ENCODE results near the gene ADRA2B. TPM values are rescaled to one million over a fixed set of nuclear protein-coding genes. Genes with fewer than 3 reads are reported as not detected.

ADRA2B gene
- total RNA-seq, 1 experiment from 2014 or later = 4.7 TPM

DNA sequence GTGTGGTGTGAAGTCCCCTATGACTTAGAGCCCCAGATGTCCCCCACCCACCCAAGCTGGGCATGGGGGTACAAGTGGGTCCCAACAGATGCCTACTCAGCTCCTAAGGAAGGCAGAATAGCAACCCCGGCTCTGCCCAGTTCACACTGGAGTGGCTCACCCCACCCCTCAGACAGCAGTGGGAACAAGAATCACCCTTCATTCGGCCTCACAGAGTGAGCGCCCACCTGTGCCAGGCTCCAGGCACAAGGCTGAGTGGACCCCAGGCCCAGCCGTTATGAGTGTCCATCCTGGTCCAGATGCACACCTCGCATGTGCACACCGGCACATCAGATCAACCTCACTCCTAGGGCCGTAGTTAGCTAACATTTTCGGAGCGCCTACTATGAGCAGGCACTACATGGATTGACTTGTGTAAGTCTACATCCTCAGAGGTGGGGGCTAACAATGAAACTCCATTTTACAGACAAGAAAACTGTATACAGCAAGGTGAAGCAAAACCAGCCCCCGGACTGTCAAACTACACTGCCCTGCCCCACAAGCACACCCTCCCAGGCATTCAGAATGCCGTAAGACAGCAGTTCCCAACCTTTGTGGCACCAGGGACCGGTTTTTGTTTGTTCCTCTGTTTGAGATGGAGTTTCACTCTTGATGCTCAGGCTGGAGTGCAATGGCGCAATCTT is 24.7 kb upstream of the ADRA2B start:
- ATAC-seq (no peak), DNase-seq (ENCODE audit: low spot score) (no peak)
- TF ChIP-seq ZBTB21 (CRISPR knock-in tag; IDR thresholded peaks at IDR 0.05; ENCODE audit: borderline replicate concordance) (no peak), ZNF138 (CRISPR knock-in tag; conservative IDR thresholded peaks at IDR 0.05) (no peak), ATF1 (CRISPR knock-in tag; IDR thresholded peaks at IDR 0.05) (no peak), RORB (CRISPR knock-in tag; IDR thresholded peaks at IDR 0.05) (no peak), TP53 (CRISPR knock-in tag; IDR thresholded peaks at IDR 0.05) (no peak), NR3C1 (CRISPR knock-in tag; conservative IDR thresholded peaks at IDR 0.05; ENCODE audit: low read depth) (no peak), ZNF317 (CRISPR knock-in tag; IDR thresholded peaks at IDR 0.05; ENCODE audit: borderline replicate concordance, low read depth) (no peak), CREB1 (CRISPR knock-in tag; IDR thresholded peaks at IDR 0.05) (no peak), NFATC4 (CRISPR knock-in tag; IDR thresholded peaks at IDR 0.05) (no peak), ZNF671 (CRISPR knock-in tag; IDR thresholded peaks at IDR 0.05) (no peak)
- TF ChIP-seq, protein P1, sequence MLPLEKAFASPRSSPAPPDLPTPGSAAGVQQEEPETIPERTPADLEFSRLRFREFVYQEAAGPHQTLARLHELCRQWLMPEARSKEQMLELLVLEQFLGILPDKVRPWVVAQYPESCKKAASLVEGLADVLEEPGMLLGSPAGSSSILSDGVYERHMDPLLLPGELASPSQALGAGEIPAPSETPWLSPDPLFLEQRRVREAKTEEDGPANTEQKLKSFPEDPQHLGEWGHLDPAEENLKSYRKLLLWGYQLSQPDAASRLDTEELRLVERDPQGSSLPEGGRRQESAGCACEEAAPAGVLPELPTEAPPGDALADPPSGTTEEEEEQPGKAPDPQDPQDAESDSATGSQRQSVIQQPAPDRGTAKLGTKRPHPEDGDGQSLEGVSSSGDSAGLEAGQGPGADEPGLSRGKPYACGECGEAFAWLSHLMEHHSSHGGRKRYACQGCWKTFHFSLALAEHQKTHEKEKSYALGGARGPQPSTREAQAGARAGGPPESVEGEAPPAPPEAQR (CRISPR knock-in tag; IDR thresholded peaks at IDR 0.05) = no peak
- TF ChIP-seq, protein P2, sequence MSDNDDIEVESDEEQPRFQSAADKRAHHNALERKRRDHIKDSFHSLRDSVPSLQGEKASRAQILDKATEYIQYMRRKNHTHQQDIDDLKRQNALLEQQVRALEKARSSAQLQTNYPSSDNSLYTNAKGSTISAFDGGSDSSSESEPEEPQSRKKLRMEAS (CRISPR knock-in tag; IDR thresholded peaks at IDR 0.05) = no peak
- TF ChIP-seq, protein P3, sequence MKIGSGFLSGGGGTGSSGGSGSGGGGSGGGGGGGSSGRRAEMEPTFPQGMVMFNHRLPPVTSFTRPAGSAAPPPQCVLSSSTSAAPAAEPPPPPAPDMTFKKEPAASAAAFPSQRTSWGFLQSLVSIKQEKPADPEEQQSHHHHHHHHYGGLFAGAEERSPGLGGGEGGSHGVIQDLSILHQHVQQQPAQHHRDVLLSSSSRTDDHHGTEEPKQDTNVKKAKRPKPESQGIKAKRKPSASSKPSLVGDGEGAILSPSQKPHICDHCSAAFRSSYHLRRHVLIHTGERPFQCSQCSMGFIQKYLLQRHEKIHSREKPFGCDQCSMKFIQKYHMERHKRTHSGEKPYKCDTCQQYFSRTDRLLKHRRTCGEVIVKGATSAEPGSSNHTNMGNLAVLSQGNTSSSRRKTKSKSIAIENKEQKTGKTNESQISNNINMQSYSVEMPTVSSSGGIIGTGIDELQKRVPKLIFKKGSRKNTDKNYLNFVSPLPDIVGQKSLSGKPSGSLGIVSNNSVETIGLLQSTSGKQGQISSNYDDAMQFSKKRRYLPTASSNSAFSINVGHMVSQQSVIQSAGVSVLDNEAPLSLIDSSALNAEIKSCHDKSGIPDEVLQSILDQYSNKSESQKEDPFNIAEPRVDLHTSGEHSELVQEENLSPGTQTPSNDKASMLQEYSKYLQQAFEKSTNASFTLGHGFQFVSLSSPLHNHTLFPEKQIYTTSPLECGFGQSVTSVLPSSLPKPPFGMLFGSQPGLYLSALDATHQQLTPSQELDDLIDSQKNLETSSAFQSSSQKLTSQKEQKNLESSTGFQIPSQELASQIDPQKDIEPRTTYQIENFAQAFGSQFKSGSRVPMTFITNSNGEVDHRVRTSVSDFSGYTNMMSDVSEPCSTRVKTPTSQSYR (CRISPR knock-in tag; IDR thresholded peaks at IDR 0.05) = no peak
- Mint-ChIP-seq H3K27ac (no peak overlapping the region), H3K36me3 (no peaks in the 10 kb centered on the region), H3K4me3 (no peak overlapping the region), H3K27me3 (ENCODE audit: low read depth) (peaks cover 16% of the 10 kb centered on the region), H3K9me3 (no peaks in the 10 kb centered on the region), H3K4me1 (peaks cover 19% of the 10 kb centered on the region)
- POLR2A ChIA-PET = interaction anchor here (0.6 kb wide), 1 partner anchor 13 kb away, joined by 3 read pairs; no protein-coding TSS in a partner anchor
- CTCF ChIA-PET = interaction anchor here (0.9 to 9.4 kb wide), 6 partner anchors 11 to 93 kb away, joined by 3 to 214 read pairs (median 4); partner anchors contain the start of gene ADRA2B

DNA sequence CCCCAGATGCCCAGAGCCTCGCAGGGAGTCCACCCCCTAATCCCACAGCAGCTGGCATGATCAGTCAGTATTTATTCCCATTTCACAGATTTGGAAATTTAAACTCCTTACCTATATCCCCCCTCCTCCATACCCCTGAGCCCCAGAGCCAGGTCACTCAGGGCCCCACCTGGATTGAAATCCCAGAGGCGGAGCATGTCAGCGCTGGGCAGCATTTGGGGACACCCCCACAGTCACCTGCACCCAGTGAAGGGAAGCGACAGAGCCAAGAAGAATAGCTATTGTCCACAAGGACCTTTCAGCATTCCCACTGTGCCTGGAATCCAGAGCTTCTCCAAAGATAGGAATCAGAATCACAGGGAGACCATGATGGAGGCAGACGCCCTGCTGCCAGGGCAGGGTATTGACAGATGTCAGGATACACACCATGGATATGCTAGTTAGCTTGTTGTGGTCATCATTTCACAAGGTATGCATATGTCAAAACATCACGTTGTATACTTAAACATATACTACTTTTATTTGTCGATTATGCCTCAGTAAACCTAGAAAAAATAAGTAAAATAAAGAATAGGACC is 22.9 kb upstream of the ADRA2B start:
- H3K9me3 Mint-ChIP-seq = no peaks in the 10 kb centered on the region
- DNase-seq (ENCODE audit: low spot score) = no peak
- POLR2A ChIA-PET = interaction anchor here (0.7 to 1.4 kb wide), 4 partner anchors 35 to 696 kb away, joined by 3 to 7 read pairs (median 6); partner anchors contain the start of gene STARD7
- no peaks in the 10 kb centered on the region for H3K36me3 Mint-ChIP-seq
- H3K4me3 Mint-ChIP-seq = no peak overlapping the region
- ATAC-seq = no peak
- peaks cover 15% of the 10 kb centered on the region for H3K4me1 Mint-ChIP-seq
- CTCF ChIA-PET = interaction anchor here (0.7 to 9.4 kb wide), 36 partner anchors 9 to 182 kb away, joined by 3 to 214 read pairs (median 6); partner anchors contain the start of genes ADRA2B, ANKRD36C and STARD7
- H3K27ac Mint-ChIP-seq = no peak overlapping the region
- no peak for TF ChIP-seq MYBL2 (CRISPR knock-in tag; IDR thresholded peaks at IDR 0.05)
- no peak for TF ChIP-seq FOXK1 (CRISPR knock-in tag; IDR thresholded peaks at IDR 0.05)
- no peak for TF ChIP-seq JAZF1 (CRISPR knock-in tag; IDR thresholded peaks at IDR 0.05)
- no peak for TF ChIP-seq NFE2L1 (CRISPR knock-in tag; IDR thresholded peaks at IDR 0.05)
- TF ChIP-seq, protein P4, sequence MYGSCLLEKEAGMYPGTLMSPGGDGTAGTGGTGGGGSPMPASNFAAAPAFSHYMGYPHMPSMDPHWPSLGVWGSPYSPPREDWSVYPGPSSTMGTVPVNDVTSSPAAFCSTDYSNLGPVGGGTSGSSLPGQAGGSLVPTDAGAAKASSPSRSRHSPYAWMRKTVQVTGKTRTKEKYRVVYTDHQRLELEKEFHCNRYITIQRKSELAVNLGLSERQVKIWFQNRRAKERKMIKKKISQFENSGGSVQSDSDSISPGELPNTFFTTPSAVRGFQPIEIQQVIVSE (CRISPR knock-in tag; IDR thresholded peaks at IDR 0.05; ENCODE audit: borderline replicate concordance) = no peak
- no peak for TF ChIP-seq ESRRA (CRISPR knock-in tag; IDR thresholded peaks at IDR 0.05; ENCODE audit: borderline replicate concordance)
- TF ChIP-seq, protein P5, sequence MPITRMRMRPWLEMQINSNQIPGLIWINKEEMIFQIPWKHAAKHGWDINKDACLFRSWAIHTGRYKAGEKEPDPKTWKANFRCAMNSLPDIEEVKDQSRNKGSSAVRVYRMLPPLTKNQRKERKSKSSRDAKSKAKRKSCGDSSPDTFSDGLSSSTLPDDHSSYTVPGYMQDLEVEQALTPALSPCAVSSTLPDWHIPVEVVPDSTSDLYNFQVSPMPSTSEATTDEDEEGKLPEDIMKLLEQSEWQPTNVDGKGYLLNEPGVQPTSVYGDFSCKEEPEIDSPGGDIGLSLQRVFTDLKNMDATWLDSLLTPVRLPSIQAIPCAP (CRISPR knock-in tag; IDR thresholded peaks at IDR 0.05) = no peak
- TF ChIP-seq KAT7 (CRISPR knock-in tag; IDR thresholded peaks at IDR 0.05; ENCODE audit: borderline replicate concordance) = no peak
- TF ChIP-seq, protein P6, sequence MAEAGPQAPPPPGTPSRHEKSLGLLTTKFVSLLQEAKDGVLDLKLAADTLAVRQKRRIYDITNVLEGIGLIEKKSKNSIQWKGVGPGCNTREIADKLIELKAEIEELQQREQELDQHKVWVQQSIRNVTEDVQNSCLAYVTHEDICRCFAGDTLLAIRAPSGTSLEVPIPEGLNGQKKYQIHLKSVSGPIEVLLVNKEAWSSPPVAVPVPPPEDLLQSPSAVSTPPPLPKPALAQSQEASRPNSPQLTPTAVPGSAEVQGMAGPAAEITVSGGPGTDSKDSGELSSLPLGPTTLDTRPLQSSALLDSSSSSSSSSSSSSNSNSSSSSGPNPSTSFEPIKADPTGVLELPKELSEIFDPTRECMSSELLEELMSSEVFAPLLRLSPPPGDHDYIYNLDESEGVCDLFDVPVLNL (CRISPR knock-in tag; IDR thresholded peaks at IDR 0.05; ENCODE audit: borderline replicate concordance, low read depth) = no peak
- TF ChIP-seq ZNF423 (CRISPR knock-in tag; IDR thresholded peaks at IDR 0.05) = no peak
- TF ChIP-seq ZNF232 (CRISPR knock-in tag; IDR thresholded peaks at IDR 0.05) = no peak
- TF ChIP-seq, protein P3 (CRISPR knock-in tag; IDR thresholded peaks at IDR 0.05) = no peak
- H3K27me3 Mint-ChIP-seq (ENCODE audit: low read depth) = peaks cover 4% of the 10 kb centered on the region

Data from WTC11 (cell line).